Measurements from ENCODE around the gene CDR2L.
"Not testable (repeated sequence)": the region's sequence is repeated elsewhere in the genome, so short reads cannot be mapped to it uniquely, and the experiment has no call there.

Gene CDR2L

DNA sequence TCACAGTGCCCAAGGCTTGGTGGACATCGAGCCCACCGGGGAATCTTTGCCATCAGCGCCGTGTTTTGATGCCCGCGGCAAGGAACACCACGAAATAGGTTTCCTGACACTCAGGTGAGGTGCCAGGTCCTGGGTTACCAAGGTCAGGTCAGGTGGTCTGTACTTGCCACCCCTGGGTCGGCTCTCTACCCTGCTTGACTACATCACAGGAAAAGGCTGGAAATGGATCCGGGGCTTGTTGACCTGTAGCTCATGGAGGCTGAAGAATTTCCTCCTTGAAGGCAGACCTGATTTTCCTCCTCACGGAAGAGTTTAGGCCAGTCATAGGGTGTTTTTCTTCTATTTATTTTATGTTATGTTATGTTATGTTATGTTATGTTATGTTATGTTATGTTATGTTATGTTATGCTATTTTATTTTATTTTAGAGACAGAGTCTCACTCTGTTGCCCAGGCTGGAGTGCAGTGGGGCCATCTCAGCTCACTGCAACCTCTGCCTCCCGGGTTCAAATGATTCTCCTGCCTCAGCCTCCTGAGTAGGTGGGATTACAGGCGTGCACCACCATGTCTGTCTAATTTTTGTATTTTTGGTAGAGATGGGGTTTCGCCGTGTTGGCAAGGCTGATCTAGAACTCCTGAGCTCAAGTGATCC, 4.6 kb upstream of the CDR2L start:
- not testable (repeated sequence) for DNase-seq

DNA sequence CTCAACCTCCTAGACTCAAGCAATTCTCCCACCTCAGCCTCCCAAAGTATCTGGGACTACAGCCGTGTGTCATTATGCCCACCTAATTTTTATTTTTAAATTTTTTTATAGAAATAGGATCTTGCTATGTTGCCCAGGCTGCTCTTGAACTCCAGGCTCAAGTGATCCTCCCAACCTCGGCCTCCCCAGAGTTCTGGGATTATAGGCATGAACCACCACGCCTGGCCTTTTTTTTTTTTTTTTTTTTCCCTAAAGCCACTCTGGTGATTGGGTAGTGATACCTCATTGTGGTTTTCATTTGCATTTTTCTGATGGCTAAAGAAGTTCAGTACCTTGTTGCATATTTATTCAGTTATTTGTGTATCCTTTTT, 1.2 kb upstream of the CDR2L start:
- no peak for DNase-seq

DNA sequence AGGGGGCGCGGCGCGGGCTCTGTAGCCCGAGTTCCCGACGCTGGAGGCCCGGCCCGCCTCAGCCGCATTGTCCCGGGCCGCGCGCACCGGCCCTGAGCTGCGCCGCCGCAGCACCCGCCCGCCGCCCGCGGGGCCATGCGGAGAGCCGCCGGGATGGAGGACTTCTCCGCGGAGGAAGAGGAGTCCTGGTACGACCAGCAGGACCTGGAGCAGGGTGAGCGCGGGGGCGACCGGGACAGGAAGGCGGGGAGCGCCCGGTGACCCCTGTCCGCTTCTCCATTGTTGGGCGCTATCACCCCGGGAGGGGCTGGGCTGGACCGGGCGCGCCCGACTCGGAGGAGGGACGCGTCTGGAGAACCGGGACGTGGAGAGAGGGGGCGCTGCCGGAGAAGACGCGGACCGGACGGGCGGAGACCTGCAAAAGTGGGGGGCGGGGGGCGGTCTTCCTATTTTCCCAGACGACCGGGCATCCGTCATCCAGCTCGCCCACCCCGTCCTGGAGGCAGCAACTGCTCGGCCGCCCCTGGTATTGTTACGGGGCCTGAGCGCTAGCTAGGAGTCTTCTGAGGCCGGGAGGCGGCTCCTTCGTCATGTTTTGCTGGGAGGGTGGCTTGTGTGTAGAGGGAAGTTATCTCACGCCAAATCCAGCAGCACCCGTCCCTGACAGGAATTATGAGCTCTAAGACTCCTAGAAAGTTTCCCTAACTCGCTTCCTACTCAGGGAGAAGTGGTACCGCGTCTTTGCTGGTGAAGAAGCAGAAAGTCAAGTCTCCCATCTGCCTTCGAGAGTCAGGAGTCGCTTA, 678 bp downstream of the CDR2L start:
- DNase-seq = no peak

DNA sequence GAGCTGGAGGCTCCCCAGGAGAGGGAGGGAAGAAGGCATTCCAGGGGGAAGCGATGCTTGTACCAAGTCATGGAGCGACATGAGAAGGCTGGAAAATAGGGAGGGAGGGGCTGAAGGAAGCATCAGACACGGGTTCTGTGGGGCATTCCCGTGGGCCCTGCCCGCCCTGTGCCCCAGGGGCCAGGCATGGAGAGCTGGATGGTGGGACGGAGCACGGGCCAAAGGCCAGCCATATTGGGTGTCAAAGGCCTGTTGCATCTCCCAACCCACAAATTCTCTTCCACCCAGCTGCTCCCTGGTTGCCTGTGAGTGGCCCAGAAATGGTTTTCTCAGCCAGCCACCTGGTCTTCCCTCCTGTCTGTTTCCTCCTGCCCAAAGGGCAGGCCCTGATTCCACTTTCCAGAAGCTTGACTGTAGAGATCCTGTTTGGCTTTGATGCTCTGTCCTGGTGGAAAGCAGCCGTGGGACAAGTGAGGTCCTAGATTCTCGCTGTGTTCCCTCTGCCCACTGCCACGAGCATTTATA, 3.2 kb downstream of the CDR2L start:
- no peak for DNase-seq

DNA sequence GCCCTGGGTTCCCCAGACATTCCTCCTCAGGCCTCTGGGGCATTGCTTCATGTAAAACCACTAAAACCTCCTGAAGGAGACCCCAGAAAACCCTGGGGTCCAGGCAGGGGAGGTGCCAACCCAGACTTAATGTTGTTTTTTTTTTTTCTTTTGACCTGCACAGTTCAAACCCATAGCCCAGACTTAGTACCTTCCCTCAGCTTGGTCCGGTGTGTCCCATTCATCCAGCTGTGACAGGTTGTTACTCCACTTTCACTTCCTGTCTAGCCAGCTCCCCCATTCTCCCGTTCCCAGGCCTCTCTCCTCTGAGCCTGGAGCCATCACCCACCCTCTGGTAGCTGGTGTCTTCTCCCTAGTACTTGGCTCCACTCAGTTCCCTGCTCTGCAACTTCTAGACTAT, 4.8 kb downstream of the CDR2L start:
- DNase-seq = no peak

DNA sequence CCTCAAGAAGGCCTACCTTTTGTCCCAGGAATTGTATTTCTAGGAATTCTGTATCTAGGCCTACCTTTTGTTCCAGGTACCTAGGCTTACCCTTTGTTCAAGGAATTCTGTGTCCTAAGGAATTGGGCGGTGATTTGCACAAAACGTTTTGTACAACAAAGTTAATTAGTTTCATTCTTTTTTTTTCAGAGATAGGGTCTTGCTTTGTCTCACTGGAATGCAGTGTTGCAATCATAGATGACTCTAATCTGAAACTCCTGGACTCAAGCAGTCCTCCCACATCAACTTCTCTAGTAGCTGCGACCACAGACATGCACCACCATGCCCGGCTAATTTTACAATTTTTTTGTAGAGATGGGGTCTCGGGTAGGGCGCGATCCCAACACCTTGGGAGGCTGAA, 7.0 kb downstream of the CDR2L start:
- no peak for DNase-seq

DNA sequence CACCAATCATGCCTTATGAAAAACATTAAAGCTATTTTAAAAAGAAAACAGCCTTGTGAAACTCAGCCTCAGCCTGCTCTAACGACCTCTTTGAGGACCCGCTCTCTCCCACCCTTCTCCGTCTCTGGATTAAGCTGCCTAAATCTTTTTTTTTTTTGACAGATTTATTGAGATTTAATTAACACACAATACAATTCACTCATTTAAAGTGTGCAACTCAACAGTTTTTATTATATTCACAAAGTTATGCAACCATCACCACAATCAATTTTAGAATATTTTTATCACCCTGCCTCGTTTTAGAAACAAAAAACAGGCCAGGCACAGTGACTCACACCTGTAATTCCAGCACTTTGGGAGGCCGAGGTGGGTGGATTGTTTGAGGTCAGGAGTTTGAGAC, 8.4 kb downstream of the CDR2L start:
- DNase-seq = no peak

DNA sequence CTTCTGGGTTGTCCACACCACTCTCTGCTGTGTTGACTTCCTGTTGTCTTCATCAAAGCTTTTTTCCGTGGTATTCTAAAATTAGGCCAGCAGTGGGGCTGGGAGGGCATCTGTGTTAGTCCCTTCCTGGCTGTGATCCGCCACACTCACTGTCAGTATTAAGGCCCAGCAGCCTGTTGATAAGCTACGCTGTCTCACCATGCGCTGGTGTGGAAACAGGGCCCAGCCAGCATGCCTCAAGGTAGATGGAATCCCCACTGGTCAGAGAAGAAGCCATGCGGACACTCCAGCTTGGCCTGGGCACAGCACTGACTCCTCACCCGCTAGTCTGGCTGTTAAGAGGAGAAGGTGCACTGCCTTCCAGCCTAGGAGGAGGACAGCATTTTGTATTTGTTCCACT, 11.4 kb downstream of the CDR2L start:
- DNase-seq = no peak

DNA sequence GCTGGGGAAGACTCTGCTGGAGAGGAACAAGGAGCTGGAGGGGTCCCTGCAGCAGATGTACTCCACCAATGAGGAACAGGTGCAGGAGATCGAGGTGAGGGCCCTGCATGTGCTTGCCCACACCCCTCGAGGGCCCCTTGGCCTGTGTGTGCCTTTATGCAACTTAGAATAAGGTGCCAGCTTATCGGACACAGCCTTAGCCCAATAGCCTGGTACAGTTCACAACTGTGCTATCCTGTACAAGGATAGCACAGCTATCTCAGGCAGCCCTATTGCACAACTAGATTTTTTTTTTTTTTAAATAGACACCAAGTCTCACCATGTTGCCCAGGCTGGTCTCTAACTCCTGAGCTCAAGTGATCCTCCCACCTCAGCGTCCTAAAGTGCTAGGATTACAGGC, 12.1 kb downstream of the CDR2L start:
- DNase-seq = no peak

DNA sequence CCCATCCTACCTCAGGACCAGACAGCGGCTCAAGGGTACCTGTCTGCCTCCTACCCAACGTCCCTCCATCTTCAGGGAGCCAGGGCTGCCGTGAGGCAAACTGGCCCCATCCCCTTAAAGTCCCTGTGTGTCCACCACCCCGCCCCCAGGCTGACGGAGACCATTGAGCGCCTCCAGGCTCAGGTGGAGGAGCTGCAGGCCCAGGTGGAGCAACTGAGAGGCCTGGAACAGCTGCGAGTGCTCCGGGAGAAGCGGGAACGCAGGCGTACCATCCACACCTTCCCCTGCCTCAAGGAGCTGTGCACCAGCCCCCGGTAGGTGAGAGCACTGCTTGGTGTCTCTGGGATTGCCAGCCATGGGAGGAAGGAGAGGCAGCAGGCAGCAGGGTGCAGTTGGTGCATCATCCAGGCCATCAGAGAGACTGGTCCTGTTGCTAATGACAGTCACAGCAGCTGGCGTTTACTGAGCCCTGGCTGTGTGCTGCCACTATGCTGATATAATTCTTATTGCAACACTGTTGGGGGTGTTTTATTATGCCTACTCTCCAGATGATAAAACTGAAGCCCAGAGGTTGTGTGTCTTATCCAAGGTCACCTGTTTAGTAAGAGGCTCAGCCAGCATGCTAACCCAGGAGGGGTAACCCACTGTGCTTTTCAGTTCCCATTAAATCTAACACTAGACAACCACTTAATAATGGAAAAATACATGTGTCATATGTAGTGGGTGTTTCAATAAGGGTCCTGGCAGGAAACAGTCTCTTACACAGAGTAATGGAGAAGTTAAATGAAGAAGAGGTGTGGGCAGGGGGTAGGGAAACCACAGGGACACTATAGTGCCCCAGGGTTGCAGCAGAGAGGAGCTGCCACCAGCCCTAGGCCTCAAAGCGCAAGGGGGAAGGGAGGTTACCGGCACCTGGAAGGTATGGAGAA, 14.7 kb downstream of the CDR2L start:
- DNase-seq = no peak

DNA sequence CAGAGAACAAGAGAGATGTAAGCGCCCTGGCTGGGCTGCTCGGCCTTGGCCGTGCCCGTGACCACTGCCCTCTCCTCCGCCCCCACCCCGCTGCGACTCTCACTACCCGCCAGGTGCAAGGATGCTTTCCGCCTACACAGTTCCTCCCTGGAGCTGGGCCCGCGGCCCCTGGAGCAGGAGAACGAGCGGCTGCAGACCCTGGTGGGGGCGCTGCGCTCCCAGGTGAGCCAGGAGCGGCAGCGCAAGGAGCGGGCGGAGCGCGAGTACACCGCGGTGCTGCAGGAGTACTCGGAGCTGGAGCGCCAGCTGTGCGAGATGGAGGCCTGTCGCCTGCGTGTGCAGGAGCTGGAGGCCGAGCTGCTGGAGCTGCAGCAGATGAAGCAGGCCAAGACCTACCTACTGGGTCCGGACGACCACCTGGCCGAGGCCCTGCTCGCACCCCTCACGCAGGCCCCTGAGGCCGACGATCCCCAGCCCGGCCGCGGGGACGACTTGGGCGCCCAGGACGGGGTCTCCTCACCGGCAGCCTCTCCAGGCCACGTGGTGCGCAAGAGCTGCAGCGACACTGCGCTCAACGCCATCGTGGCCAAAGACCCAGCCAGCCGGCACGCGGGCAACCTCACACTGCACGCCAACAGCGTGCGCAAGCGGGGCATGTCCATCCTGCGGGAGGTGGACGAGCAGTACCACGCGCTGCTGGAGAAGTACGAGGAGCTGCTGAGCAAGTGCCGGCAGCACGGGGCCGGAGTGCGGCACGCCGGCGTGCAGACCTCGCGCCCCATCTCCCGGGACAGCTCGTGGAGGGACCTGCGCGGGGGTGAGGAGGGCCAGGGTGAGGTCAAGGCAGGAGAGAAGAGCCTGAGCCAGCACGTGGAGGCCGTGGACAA, 15.9 kb downstream of the CDR2L start:
- no peak for DNase-seq

DNA sequence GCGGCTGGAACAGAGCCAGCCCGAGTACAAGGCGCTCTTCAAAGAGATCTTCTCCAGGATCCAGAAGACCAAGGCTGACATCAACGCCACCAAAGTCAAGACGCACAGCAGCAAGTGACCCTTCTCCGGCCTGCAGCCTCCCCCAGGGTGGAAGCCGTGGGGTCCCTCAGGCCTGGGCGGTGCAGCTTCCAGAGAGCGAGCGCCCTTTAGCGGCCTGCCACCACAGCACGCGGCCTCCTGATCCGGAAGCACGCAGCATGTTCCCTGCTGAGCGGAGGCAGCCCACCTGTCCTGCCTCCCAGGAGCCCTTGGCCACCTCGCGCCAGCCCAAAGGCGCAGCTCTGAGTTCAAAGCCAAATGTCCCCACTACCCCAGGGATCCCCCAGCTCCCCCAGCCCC, 16.5 kb downstream of the CDR2L start:
- no peak for DNase-seq

DNA sequence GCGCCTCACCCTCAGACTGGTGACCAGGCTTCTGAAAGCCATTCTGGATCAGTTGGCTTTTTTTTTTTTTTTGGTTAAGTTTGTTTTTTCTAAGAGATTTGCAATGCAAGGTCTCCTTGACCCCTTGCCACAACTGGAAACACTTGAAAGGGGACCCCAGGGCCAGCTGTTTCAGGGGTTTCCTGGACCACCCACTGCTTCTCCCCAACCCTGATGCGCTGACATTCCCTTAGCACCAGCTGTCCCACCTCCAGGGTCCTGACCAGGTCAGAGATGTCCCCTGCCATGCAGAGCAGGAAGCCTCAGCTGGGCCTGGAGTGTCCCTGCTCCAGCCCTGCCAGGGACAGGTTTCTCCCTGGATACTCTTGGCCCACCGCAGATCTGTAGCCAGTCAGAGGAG, 16.9 kb downstream of the CDR2L start:
- no peak for DNase-seq

DNA sequence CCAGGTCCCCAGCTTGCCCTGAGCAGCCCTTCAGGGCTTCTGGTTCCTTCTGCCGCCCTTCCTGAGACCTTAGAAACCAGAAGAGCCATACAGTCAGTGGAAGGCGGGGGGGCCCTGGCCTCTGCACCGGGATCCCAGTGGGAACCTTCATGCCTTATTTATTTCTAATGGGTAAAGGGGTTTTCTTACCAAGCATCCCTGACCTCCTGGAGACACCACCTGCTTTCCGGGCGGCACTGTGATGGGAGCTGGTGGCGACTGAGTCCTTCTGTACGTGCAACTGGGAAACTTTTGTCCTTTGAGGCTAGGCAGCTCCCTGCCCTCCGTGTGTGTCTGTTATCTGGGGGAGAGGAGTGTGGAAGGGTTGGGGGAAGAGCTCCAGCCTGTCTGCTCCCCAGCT, 17.9 kb downstream of the CDR2L start:
- no peak for DNase-seq

DNA sequence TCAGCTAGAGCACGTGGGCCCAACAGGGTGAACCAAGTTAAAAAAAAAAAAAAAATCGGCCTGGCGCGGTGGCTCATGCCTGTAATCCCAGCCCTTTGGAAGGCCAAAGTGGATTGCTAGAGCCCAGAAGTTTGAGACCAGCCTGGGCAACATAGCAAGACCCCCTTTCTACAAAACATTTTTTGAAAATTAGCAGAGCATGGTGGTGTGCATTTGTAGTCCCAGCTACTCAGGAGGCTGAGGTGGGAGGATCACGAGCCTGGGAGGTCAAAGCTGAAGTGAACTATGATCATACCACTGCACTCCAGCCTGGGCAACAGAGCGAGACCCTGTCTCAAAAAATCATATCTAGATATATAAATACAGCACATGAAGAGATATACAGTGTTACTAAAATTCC, 18.7 kb downstream of the CDR2L start:
- DNase-seq = not testable (repeated sequence)

DNA sequence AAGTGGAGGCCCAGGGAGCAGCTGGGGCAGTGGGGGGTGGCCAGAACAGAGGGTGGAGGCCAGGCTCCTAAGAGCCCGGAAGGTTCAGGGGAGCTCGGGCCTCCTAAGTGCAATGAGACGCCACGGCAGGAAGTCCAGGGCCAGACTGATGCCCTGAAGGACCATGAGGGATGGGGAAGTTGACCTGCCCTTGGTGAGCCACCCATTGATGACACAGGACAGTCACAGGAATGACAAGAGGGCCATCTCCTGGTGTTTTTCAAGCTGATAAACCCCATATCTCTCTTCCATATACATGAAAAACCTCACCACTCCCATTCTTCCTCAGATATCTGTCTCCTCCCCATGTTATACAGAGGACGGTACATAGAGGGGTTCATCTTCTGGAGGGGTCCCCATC, 19.2 kb downstream of the CDR2L start:
- DNase-seq = no peak

DNA sequence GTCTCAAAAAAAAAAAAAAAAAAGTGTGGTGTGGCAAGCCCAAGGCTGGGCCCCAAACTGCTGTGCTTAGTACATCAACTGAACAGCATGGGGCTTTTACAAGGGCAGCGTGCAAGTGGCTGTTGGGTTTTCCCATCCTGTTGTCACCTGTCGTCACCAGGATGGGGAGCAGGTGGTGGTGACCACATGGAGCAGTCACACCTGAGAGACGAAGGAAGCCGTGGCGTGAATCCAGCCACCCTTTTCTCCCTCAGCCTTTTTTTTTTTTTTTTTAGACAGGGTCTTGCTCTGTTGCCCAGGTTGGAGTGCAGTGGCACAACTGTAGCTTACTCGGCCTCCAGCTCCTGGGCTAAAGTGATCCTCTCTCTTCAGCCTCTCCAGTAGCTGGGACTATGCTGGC, 20.9 kb downstream of the CDR2L start:
- DNase-seq = no peak

DNA sequence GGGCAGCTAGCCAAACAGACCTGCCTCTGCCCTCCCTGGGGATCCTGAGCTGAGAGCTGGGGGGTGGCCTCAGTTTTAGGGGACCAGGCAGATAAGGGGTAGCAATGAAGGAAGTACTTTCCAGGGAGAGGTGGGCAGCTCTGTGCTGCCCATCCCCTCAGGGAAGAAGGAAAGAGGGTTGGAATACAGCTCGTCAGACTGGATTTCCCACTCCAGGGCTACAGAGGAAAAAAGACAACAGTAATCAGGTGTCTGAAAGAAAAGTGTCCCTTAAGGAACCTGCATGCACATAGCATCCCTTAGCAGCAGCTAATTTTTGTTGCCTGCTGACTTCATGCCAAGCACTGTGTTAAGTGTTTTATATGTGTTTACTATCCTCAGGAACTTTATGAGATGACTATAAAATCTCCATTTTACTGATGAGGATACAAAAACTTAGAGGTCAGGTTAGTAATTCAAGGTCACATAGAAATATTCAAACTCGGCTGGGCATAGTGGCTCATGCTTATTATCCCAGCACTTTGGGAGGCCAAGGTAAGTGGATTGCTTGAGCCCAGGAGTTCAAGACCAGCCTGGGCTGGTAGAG, 21.8 kb downstream of the CDR2L start:
- DNase-seq = no peak

DNA sequence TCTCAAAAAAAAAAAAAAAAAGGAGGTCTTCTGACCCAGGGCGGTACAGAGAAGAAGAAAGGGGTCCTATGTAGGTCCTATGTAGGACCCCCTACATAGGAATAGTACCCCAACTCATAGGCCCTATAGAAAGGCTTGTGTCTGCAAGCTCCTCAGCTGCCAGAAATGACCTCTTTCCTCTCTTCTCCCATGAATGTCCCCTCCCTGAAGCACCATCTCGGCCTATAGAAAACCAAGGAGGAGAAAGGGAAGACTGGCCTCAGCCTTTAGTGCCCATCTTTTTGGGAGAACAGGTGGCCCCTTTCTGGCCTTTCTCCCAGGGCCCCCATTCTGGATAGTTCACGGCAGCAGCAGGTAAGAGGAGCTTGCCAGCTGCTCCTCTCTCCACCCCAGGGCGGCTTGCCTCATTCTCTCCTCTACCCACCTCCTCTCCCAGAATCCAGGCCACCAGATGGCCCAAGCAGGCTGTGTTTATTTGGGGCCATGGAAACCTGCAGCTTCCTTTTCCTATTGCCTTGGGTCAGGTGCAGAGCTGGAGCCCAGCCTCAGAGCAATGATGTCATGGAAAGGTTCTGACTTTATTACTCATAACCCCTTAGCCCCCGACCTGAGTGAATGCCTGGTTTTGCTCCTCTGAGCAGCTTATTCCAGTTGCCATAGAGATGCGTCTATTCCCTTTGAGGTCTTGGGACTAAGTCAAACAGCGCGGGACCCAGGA, 23.4 kb downstream of the CDR2L start:
- no peak for DNase-seq

DNA sequence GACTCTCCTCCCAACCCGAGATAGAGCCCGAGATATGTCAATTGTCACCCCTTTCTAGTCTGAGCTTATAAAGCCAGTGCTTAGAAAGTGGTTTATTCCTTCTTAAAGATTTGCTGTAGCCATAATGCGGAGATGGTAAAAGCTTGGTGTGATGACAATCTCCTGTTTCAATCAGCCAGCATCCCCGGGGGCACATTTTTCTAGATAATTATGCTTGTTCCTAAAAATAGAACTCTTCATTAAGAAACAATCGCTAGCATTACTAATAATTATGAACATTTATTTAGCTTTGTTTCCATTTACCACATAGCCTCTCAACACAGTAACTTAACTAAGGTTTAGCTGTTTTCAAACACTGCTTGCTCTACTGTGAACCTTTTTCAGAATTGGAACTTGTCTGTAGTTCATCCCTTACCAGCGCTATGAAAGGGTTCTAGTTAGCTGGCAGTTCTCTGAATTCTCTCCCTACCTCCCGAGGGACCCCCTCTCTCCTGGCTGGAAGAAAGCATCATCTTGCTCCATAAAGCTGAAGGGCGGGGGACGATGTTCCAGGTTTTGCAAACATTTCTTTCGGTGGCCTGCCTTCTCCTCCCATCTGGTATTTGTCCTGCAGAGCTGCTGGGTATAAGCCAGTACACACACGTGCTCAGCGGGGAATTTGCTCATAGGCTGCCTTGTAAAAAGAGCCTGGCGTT, 24.1 kb downstream of the CDR2L start:
- DNase-seq = no peak

DNA sequence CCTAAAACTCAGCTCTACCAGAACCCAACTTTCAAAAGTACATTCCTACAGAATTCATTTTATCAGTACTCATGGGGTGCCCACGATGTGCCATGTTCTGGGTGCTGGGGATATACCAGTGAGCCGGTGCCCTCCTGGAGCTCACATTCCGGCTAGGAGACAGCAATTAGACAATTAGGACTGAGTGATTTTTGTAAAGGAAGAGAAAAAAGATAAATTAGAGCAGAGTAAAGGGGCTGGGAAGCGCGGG, 24.6 kb downstream of the CDR2L start:
- no peak for DNase-seq
